ENCODE data around the gene SLC22A15.

DNA sequence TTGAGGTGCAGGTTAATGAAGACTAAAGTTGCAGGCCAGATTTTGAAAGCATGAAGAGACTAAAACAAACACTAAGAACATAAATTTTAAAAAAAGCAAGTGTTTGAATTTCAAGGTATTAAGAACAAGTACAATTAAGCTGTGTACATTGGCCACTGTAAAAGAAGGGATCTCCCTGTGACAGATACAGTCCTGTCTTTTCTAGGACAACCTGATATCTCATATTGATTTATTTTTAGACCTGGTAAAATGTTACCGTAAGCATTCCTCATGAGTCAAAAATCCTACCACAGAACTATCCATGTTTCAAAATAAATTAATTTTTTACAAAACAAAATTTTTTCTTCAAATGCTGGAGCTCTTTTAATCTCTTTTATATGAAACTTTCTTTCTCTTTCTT lies 39.4 kb downstream of the SLC22A15 start:
- TF ChIP-seq MXI1 (IDR thresholded peaks at IDR 0.05; ENCODE audit: low read depth, low read length) (no peak), FOXM1 (IDR thresholded peaks at IDR 0.05; ENCODE audit: low read depth, low read length) (no peak), TAF1 (IDR thresholded peaks at IDR 0.05; ENCODE audit: borderline replicate concordance, low read depth, low read length) (no peak), SUPT20H (IDR thresholded peaks at IDR 0.05; ENCODE audit: borderline replicate concordance, control insufficient read depth, low read depth, low read length) (no peak), POLR2AphosphoS2 (IDR thresholded peaks at IDR 0.05; ENCODE audit: low read depth, low read length) (no peak)
- TF ChIP-seq, protein P1, sequence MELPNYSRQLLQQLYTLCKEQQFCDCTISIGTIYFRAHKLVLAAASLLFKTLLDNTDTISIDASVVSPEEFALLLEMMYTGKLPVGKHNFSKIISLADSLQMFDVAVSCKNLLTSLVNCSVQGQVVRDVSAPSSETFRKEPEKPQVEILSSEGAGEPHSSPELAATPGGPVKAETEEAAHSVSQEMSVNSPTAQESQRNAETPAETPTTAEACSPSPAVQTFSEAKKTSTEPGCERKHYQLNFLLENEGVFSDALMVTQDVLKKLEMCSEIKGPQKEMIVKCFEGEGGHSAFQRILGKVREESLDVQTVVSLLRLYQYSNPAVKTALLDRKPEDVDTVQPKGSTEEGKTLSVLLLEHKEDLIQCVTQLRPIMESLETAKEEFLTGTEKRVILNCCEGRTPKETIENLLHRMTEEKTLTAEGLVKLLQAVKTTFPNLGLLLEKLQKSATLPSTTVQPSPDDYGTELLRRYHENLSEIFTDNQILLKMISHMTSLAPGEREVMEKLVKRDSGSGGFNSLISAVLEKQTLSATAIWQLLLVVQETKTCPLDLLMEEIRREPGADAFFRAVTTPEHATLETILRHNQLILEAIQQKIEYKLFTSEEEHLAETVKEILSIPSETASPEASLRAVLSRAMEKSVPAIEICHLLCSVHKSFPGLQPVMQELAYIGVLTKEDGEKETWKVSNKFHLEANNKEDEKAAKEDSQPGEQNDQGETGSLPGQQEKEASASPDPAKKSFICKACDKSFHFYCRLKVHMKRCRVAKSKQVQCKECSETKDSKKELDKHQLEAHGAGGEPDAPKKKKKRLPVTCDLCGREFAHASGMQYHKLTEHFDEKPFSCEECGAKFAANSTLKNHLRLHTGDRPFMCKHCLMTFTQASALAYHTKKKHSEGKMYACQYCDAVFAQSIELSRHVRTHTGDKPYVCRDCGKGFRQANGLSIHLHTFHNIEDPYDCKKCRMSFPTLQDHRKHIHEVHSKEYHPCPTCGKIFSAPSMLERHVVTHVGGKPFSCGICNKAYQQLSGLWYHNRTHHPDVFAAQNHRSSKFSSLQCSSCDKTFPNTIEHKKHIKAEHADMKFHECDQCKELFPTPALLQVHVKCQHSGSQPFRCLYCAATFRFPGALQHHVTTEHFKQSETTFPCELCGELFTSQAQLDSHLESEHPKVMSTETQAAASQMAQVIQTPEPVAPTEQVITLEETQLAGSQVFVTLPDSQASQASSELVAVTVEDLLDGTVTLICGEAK (IDR thresholded peaks at IDR 0.05; ENCODE audit: borderline replicate concordance) = no peak
- TF ChIP-seq, protein P2, sequence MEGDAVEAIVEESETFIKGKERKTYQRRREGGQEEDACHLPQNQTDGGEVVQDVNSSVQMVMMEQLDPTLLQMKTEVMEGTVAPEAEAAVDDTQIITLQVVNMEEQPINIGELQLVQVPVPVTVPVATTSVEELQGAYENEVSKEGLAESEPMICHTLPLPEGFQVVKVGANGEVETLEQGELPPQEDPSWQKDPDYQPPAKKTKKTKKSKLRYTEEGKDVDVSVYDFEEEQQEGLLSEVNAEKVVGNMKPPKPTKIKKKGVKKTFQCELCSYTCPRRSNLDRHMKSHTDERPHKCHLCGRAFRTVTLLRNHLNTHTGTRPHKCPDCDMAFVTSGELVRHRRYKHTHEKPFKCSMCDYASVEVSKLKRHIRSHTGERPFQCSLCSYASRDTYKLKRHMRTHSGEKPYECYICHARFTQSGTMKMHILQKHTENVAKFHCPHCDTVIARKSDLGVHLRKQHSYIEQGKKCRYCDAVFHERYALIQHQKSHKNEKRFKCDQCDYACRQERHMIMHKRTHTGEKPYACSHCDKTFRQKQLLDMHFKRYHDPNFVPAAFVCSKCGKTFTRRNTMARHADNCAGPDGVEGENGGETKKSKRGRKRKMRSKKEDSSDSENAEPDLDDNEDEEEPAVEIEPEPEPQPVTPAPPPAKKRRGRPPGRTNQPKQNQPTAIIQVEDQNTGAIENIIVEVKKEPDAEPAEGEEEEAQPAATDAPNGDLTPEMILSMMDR (IDR thresholded peaks at IDR 0.05 in 2 of 3, conservative IDR thresholded peaks at IDR 0.05 in 1 of 3; ENCODE audit: control insufficient read depth in 2 of 3, extremely low read depth in 1 of 3, insufficient read depth in 1 of 3, low read depth in 3 of 3, low read length in 3 of 3) = no peak

Data from GM12878 (cell line).